ENCODE measurements around the gene LRBA.

GRCh38 chr4:150280081-150280895 is 734.8 kb downstream of the LRBA start:
- TF ChIP-seq CTCF (IDR thresholded peaks at IDR 0.05; ENCODE audit: borderline replicate concordance, extremely low read depth, low read length, poor library complexity, severe bottlenecking) (no peak), EZH2 (IDR thresholded peaks at IDR 0.05; ENCODE audit: borderline replicate concordance, low read depth, low read length, severe bottlenecking) (no peak)
